Measurements from ENCODE around the gene STUB1. TPM values are rescaled to one million over a fixed set of nuclear protein-coding genes. Genes with fewer than 3 reads are reported as not detected.

STUB1 gene
- total and polyA plus RNA-seq, 2 donors (not counting 3 experiments of a cell fraction or from before 2014, with no cell fraction given), result 107 to 147 TPM

- FAIRE-seq, result no peak
Observed at GRCh38 chr16:723695-724094, 43.5 kb downstream of the STUB1 start.

More at GRCh38 chr16:723695-724094, 43.5 kb downstream of the STUB1 start:
- TF ChIP-seq CTCF (IDR thresholded peaks at IDR 0.05; ENCODE audit: extremely low read depth in 1 of 2, insufficient read depth in 1 of 2, low read depth in 1 of 2, low read length in 2 of 2) (no peak), POLR2AphosphoS5 (IDR thresholded peaks at IDR 0.05; ENCODE audit: insufficient read depth, low read depth, low read length) (no peak), GATA2 (IDR thresholded peaks at IDR 0.05; ENCODE audit: insufficient read depth, insufficient read length, low read depth, low read length) (no peak), MAX (IDR thresholded peaks at IDR 0.05; ENCODE audit: insufficient read depth, insufficient read length) (no peak), MYC (IDR thresholded peaks at IDR 0.05; ENCODE audit: low read depth, low read length) (no peak), FOS (IDR thresholded peaks at IDR 0.05; ENCODE audit: borderline replicate concordance, insufficient read depth, low read length) (no peak), JUN (IDR thresholded peaks at IDR 0.05; ENCODE audit: borderline replicate concordance, insufficient read depth, insufficient read length, low read depth) (no peak), POLR2A (IDR thresholded peaks at IDR 0.05; ENCODE audit: low read depth, low read length) (no peak), EZH2 (IDR thresholded peaks at IDR 0.05; ENCODE audit: borderline replicate concordance, low read depth, low read length, severe bottlenecking) (no peak)
- H2AFZ ChIP-seq (ENCODE audit: low read depth, low read length), result no peak overlapping the region
- dilution Hi-C loops (cut with MboI; ENCODE audit: extremely low pct_ligation_motif_present, low sequenced_read_pairs) (no loop called here), intact Hi-C loops (cut with micrococcal nuclease) (no loop called here)
- no peak overlapping the region for H3K27ac ChIP-seq (ENCODE audit: insufficient read depth, low read depth, low read length)
- no peak overlapping the region for H3K4me2 ChIP-seq (ENCODE audit: insufficient read depth, low read length)
- no peaks in the 10 kb centered on the region for H3K27me3 ChIP-seq (ENCODE audit: control insufficient read depth in 2 of 2, insufficient read depth in 2 of 2, low read length in 2 of 2)
- H3K9ac ChIP-seq (replicated peaks; ENCODE audit: extremely low read depth, insufficient read depth, low read length), result no peak overlapping the region
- DNase-seq (ENCODE audit: low read depth, low spot score), result no peak
- no peaks in the 10 kb centered on the region for H3K79me2 ChIP-seq (ENCODE audit: control insufficient read depth, insufficient read depth, low read length)
- no peaks in the 10 kb centered on the region for H4K20me1 ChIP-seq (replicated peaks; ENCODE audit: control insufficient read depth, extremely low read depth, insufficient read depth, low read length)
- H3K4me1 ChIP-seq (ENCODE audit: control insufficient read depth, extremely low read depth, insufficient read depth, low read length), result peaks cover 27% of the 10 kb centered on the region
- no peak overlapping the region for H3K4me3 ChIP-seq (replicated peaks in 1 of 3; ENCODE audit: insufficient read depth in 1 of 3, low read depth in 1 of 3, low read length in 3 of 3)
- no peaks in the 10 kb centered on the region for H3K9me3 ChIP-seq (replicated peaks; ENCODE audit: control insufficient read depth, insufficient read depth, low read length)
- BruUV-seq (replicated peaks), result no TSS peak
- H3K36me3 ChIP-seq (ENCODE audit: control insufficient read depth in 2 of 2, extremely low read depth in 1 of 2, insufficient read depth in 2 of 2, low read length in 2 of 2), result no peaks in the 10 kb centered on the region
- ChIA-PET POLR2A (no interaction called here), CTCF (interaction anchor here (1.4 to 5.7 kb wide), 2 partner anchors 8 to 64 kb away, joined by 4 to 34 read pairs; partner anchors contain the start of genes CHTF18, METRN and RPUSD1)
- no peaks in the 10 kb centered on the region for H3K9me1 ChIP-seq (replicated peaks; ENCODE audit: control insufficient read depth, extremely low read depth, insufficient read depth, low read length)

Data from endothelial cell of umbilical vein (primary cell).